K562 (cell line): ENCODE data around the gene PEX11B. TPM values are rescaled to one million over a fixed set of nuclear protein-coding genes. Genes with fewer than 3 reads are reported as not detected.
A peak's percentile ranks its signal among the peaks of the same experiment; 100 is the strongest.

ENCODE experiments used
- ATF2 ChIP-seq: sonication (generic); formaldehyde crosslinking; IDR thresholded peaks from 2 replicates; pipeline ENCODE4 v1.8.1; 2022; ENCODE audit warnings: missing genetic modification reagents
- BCOR ChIP-seq: fragments of 450-650 bp; IDR thresholded peaks from 2 replicates; pipeline ENCODE4 v1.6.1; 2016
- CCAR2 ChIP-seq: fragments of 200-400 bp; formaldehyde crosslinking; IDR thresholded peaks from 2 replicates; pipeline ENCODE4 v1.6.1; 2017; ENCODE audit warnings: mild to moderate bottlenecking, low read depth, low read length
- E2F3 ChIP-seq: fragments of 250-450 bp; sonication (Bioruptor Pico); IDR thresholded peaks from 2 replicates; pipeline ENCODE4 v1.4.0; 2020; ENCODE audit warnings: mild to moderate bottlenecking
- GABPA ChIP-seq: fragments of 200-800 bp; sonication (Bioruptor generic); conservative IDR thresholded peaks from 2 replicates; pipeline ENCODE4 v1.6.1; 2016; ENCODE audit warnings: low read depth, missing genetic modification characterization, missing compliant biosample characterization
- KLF16 ChIP-seq: IDR thresholded peaks from 2 replicates; pipeline ENCODE4 v1.6.1; 2016; ENCODE audit warnings: antibody characterized with exemption
- MAZ ChIP-seq, 2 experiments: fragments of 450-650 bp in 1 of 2; sonication (generic) in 1 of 2; formaldehyde crosslinking; IDR thresholded peaks in 1 of 2; conservative IDR thresholded peaks in 1 of 2; 2 replicates each; pipeline versions ENCODE4 v1.4.0 to v1.5.0; 2020; ENCODE audit warnings: mild to moderate bottlenecking in 1 of 2, missing genetic modification reagents in 1 of 2
- NBN ChIP-seq: fragments of 450-650 bp; IDR thresholded peaks from 2 replicates; pipeline ENCODE4 v1.6.1; 2016; ENCODE audit warnings: low read depth, mild to moderate bottlenecking
- PHB2 ChIP-seq: fragments of 450-650 bp; IDR thresholded peaks from 2 replicates; pipeline ENCODE4 v1.6.1; 2017; ENCODE audit warnings: low read depth
- POLR2G ChIP-seq: fragments of 200-400 bp; formaldehyde crosslinking; IDR thresholded peaks from 2 replicates; pipeline ENCODE4 v1.6.1; 2017; ENCODE audit warnings: low read depth, mild to moderate bottlenecking, antibody characterized with exemption, low read length, moderate library complexity
- STAG1 ChIP-seq: sonication (generic); formaldehyde crosslinking; IDR thresholded peaks from 2 replicates; pipeline ENCODE4 v1.5.0; 2020; ENCODE audit warnings: missing genetic modification reagents, borderline replicate concordance
- YY1 ChIP-seq, 3 experiments: IDR thresholded peaks; 2 replicates each; pipeline ENCODE4 v1.6.1; 2011; ENCODE audit warnings: low read length in 2 of 3, mild to moderate bottlenecking in 2 of 3, moderate library complexity in 2 of 3, borderline replicate concordance in 1 of 3, control low read depth in 1 of 3, low read depth in 1 of 3; ENCODE audit not compliant: insufficient read depth in 3 of 3, insufficient replicate concordance in 2 of 3, control insufficient read depth in 1 of 3, insufficient read length in 1 of 3; ENCODE audit errors: extremely low read depth in 1 of 3
- ZNF121 ChIP-seq: sonication (generic); formaldehyde crosslinking; conservative IDR thresholded peaks from 2 replicates; pipeline ENCODE4 v1.8.0; 2022; ENCODE audit warnings: missing genetic modification reagents
- polyA plus RNA-seq, 8 experiments: library from polyadenylated mRNA; depleted of rRNA in 4 of 8; stranded (reverse) in 5 of 8; unstranded in 3 of 8; fragments of >200 nt; fragmentation: Nextera tagmentation in 2 of 8; fragmentation: Illumina TruSeq in 1 of 8; extraction: Ambion mirVana in 2 of 8; extraction: Trizol in 1 of 8; gene quantifications; 2 replicates each; pipeline versions ENCODE4 v1.2.1 to v1.2.3, GENCODE V29; 2011 to 2014; ENCODE audit warnings: inconsistent platforms in 1 of 8, missing spikeins in 1 of 8
- total RNA-seq, 7 experiments: library from RNA; depleted of rRNA in 6 of 7; stranded (reverse); fragments of >200 nt in 6 of 7; fragmentation: Illumina TruSeq in 2 of 7; extraction: Trizol in 2 of 7; gene quantifications; 2 replicates each; pipeline versions ENCODE4 v1.2.1 to v1.2.3, GENCODE V29; 2011 to 2021; ENCODE audit warnings: low replicate concordance in 1 of 7

The PEX11B gene
- total and polyA plus RNA-seq, 9 of the 15 experiments (the other 6 are each of a cell fraction or from before 2014, with no cell fraction given): 13.2 to 60.0 (median 21.7) TPM

- TF ChIP-seq BCOR (no peak), KLF16 (no peak), POLR2G (0 out of 2 replicates have a peak, but pooled peaks have one; percentile 29), ATF2 (CRISPR knock-in tag) (no peak), GABPA (tag) (no peak), MAZ (CRISPR knock-in tag; conservative IDR thresholded peaks at IDR 0.05 in 1 of 2, IDR thresholded peaks at IDR 0.05 in 1 of 2) (0 out of 4 replicates have a peak, but pooled peaks of 1 of the 2 experiments have one; percentile 32), YY1 (IDR thresholded peaks at IDR 0.05; ENCODE audit: borderline replicate concordance in 1 of 3, control insufficient read depth in 1 of 3, extremely low read depth in 1 of 3, insufficient read depth in 3 of 3, insufficient read length in 1 of 3, insufficient replicate concordance in 2 of 3, low read depth in 1 of 3, low read length in 2 of 3) (no peak), E2F3 (CRISPR knock-in tag) (no peak), CCAR2 (no peak), ZNF121 (CRISPR knock-in tag) (peak; percentile 25; the same call in 1 of the 2 replicates), STAG1 (CRISPR knock-in tag) (peak; percentile 7; the same call in 1 of the 2 replicates), NBN (no peak), PHB2 (no peak)
Measured at GRCh38 chr1:145962157-145963102, 43.9 kb upstream of the PEX11B start (continued).
